GM18526 (cell line): Measurements from ENCODE around the gene HPSE2.

ENCODE experiments used
- POLR2A ChIP-seq: IDR thresholded peaks from 3 replicates; pipeline ENCODE4 v1.6.1; 2011; ENCODE audit not compliant: insufficient read length; ENCODE audit errors: extremely low read depth

The HPSE2 gene

GRCh38 chr10:98576096-98576495 is 659.6 kb downstream of the HPSE2 start:
- TF ChIP-seq POLR2A = no peak

- TF ChIP-seq POLR2A = no peak
Observed at GRCh38 chr10:98572594-98572993, 663.1 kb downstream of the HPSE2 start.

DNA sequence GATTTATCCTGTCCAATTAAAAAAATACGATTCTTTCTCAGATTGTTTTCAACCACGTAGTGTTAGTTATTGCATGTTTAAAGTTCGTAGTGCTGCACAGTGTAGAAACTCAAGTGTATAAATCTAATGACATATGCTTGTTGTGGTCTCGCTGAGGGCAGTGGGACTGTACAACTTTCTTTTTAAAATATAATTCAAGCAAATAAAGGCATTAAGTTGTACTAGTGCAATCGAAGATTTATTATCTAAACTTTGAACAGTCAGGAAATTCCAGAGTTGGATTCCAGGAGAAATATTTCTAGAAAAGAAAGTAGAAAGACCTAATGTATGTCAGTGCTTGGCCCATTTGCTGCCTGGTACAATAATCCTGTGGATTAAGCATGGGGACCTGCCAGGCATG is 664.8 kb downstream of the HPSE2 start:
- no peak for TF ChIP-seq POLR2A

- no peak for TF ChIP-seq POLR2A
Observed at GRCh38 chr10:98569853-98570252, 665.8 kb downstream of the HPSE2 start.

GRCh38 chr10:98568551-98568950 is 667.1 kb downstream of the HPSE2 start:
- no peak for TF ChIP-seq POLR2A

DNA sequence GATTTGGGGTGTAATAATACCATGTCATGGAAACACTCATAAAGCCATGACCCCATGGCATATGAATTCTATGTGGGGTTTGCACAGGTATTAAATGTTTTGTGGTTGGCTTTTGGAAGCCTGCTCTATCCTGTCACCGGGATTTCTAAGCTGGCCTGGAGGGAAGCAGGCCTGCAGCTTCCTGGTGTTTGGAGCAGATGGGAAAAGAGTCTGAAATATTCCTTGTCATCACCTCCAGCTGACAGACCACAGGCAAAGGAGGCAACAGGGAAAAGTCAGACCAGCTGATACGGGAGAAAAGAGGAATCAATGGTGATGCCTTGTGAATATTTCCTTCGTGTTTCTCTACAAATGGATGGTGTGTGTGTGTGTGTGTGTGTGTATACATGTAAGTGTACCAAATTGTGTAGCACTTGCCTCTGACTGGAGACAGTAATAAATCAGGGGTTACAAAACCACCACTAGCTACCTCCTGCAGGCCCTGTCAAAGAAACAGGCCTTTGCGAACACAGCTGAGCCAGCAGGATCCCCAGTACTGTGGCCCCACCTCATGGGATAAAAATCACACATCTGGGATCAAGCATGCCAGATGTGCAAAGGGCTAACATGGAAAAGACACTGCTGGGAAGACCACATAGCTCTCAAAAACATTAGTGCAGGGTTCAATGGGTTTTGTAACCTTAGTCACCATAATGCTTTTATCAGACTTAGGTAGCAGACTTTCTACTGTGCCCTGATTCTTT is 668.1 kb downstream of the HPSE2 start:
- no peak for TF ChIP-seq POLR2A

DNA sequence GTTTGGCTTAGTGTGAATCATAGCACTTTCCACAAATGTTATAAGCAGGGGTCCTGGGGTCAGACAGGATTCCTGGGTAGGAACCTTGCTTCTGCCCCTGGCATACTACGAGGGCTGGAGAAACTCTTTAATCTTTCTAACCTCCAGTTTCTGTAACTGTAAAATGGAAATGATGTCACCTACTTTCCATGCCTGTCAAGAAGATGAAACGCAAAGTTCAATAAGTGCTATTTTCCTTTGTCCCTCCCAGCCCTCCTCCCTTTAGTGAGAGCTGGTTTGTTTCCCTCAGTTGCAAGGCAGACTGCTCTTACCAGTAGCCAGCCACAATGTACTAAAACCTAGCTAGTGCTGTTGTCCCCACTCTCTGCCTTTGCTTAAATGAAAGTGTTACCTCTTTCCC is 671.8 kb downstream of the HPSE2 start:
- no peak for TF ChIP-seq POLR2A

DNA sequence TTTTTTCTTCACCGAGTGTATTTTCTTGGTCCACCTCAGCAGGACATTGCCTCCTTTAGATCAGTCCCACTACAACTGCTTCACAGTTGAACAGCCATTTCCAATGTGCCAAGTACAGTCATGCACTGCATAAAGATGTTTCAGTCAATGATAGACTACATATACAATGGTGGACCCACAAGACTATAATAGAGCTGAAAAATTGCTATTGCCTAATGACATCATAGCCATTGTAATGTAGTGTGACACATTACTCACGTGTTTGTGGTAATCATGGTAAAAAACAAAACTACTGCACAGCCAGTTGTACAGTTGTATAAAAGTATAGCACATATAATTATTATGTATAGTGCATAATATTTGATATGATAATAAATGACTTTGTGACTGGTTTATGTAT is 675.1 kb downstream of the HPSE2 start:
- TF ChIP-seq POLR2A = no peak

DNA sequence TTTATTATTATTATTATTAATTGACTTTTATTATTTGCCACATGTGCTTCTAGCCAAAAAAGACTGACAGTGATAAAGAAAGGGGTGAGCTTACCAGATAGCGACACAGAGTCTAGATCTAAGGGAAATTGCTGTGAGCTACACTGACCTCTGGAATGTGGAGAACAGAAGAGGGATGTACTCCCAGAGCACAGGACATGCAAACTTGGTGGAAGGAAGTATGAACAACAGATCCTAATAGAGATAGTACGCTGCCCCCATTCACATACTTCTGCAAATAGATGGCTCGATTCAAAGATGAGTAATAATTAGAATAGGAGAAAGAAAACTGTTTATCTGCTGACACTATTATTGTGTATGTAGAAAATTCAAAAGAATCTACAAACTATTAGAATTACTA is 679.6 kb downstream of the HPSE2 start:
- no peak for TF ChIP-seq POLR2A

DNA sequence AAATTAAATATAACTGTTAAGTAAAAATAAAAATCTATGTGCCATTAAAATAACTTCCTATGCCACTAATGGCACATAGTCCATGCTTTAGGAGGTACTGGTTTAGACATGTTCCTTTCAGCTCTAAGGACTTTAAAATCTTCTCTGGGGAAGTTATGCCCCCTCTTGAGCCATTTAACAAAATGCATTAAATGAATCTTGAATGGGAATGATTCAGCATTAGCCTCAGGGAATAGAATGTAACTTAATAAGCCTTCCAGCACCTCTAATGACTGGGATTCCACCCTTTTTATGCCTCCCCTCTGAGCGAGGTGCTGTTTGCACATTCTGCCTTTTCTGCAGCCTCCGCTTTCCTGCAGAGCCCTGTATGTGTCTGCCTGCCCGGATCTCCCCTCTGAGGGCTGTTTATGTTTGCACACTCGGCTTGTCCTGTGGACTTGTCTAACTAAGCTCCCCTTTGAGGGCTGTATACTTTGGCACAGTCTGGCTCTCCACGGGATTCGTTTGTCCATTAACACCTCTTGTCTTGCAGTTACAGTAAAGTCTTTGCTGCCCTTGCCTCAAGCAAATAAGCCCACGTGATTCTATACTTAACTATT is 680.5 kb downstream of the HPSE2 start:
- no peak for TF ChIP-seq POLR2A

- no peak for TF ChIP-seq POLR2A
Observed at GRCh38 chr10:98539578-98539977, 696.1 kb downstream of the HPSE2 start.

DNA sequence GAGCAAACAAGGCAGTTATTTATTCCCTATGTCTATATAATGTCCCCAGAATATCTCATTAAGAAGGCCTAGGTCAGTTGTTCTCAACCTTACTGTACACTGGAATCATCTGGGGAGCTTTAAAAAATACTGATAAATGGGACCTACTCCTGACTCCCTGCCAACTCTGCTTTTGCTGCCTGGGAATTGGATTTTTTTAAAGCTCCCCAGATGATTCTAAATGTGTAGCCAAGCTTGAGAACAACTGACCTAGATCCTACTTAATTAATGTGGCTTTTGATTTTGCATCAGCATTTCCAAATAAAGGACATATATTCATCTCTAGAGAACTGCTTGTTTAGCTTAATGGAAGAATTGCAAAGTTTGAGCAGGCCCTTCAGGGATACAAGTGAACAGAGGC is 697.2 kb downstream of the HPSE2 start:
- TF ChIP-seq POLR2A = no peak

DNA sequence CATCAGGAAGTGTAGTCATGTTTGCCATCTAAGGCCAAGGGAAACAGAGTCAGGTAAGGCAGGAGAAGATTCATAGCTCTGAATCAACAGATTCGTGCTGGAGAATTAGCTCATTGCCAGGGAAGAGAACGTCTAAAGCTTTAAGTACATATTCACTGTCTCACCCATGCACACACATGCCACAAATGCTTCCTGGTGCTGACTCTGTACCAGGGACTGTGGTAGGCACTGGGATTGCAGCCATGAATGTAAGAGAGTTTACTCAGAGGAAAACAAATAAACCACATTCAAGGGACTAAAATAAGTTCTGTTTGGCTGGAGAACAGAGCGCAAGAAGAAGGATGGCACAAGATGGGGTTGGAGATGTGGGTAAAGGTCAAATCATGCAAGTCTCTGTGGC is 699.1 kb downstream of the HPSE2 start:
- no peak for TF ChIP-seq POLR2A

GRCh38 chr10:98533746-98534445 is 701.8 kb downstream of the HPSE2 start:
- TF ChIP-seq POLR2A = no peak

GRCh38 chr10:98533241-98533640 is 702.4 kb downstream of the HPSE2 start:
- TF ChIP-seq POLR2A = no peak

- no peak for TF ChIP-seq POLR2A
Observed at GRCh38 chr10:98528805-98529183, 706.9 kb downstream of the HPSE2 start.
